ENCODE measurements around the gene PAFAH2. TPM values are rescaled to one million over a fixed set of nuclear protein-coding genes. Genes with fewer than 3 reads are reported as not detected.

The PAFAH2 gene
- total and polyA plus RNA-seq, 2 of the 8 experiments (the other 6 are each of a cell fraction or from before 2014, with no cell fraction given), result 7.7 to 9.3 TPM

GRCh38 chr1:25978403-25978802 is 19.5 kb downstream of the PAFAH2 start (continued):
- no peak for TF ChIP-seq CHD7 (IDR thresholded peaks at IDR 0.05; ENCODE audit: insufficient replicate concordance, low read length)
- TF ChIP-seq SP2 (IDR thresholded peaks at IDR 0.05; ENCODE audit: low read length), result no peak
- TF ChIP-seq JUND (IDR thresholded peaks at IDR 0.05; ENCODE audit: low read length), result no peak
- no peak for TF ChIP-seq NANOG (IDR thresholded peaks at IDR 0.05; ENCODE audit: insufficient read depth, low read depth, low read length, poor library complexity, severe bottlenecking)
- no peak for TF ChIP-seq TAF1 (IDR thresholded peaks at IDR 0.05; ENCODE audit: low read depth, low read length)
- TF ChIP-seq KDM5A (IDR thresholded peaks at IDR 0.05; ENCODE audit: low read length), result no peak
- TF ChIP-seq MAFK (IDR thresholded peaks at IDR 0.05; ENCODE audit: low read depth, low read length), result no peak
- no peak for TF ChIP-seq HDAC6 (IDR thresholded peaks at IDR 0.05; ENCODE audit: low read depth, low read length)
- no peak for TF ChIP-seq BCL11A (IDR thresholded peaks at IDR 0.05; ENCODE audit: low read depth in 2 of 2, low read length in 2 of 2)
- no peak for TF ChIP-seq GTF2F1 (IDR thresholded peaks at IDR 0.05; ENCODE audit: borderline replicate concordance, low read depth, low read length)
- no peak for TF ChIP-seq CBX5 (IDR thresholded peaks at IDR 0.05; ENCODE audit: low read depth, low read length)
- no peak for TF ChIP-seq EP300 (IDR thresholded peaks at IDR 0.05; ENCODE audit: borderline replicate concordance in 1 of 2, low read depth in 2 of 2, low read length in 2 of 2)
- TF ChIP-seq TCF12 (IDR thresholded peaks at IDR 0.05; ENCODE audit: low read depth, low read length), result no peak

Measured in H1 (cell line).